OCI-LY7 (cell line): ENCODE measurements around the gene RO60. TPM values are rescaled to one million over a fixed set of nuclear protein-coding genes. Genes with fewer than 3 reads are reported as not detected.
"Not testable (repeated sequence)": the region's sequence is repeated elsewhere in the genome, so short reads cannot be mapped to it uniquely, and the experiment has no call there.

Source experiments
- BruUV-seq: library from RNA; stranded (reverse); fragments of 400-500 nt; replicated peaks from 2 replicates; lab custom pipeline; 2021; lab: Mats Ljungman, UMichigan
- CTCF ChIA-PET: fragments of 300-600 bp; sonication (Branson Sonifier 250); formaldehyde crosslinking; loops from one replicate; lab custom pipeline; 2022; ENCODE audit warnings: antibody characterized with exemption; ENCODE audit not compliant: unreplicated experiment; lab: Charles Lee
- POLR2A ChIA-PET: fragments of 300-600 bp; sonication (Branson Sonifier 250); formaldehyde crosslinking; loops from one replicate; lab custom pipeline; 2022; ENCODE audit warnings: antibody characterized with exemption; lab: Charles Lee
- DNase-seq: peaks from one replicate; pipeline ENCODE4 v3.0.0-alpha.2; 2015; ENCODE audit warnings: low spot score
- H2AFZ ChIP-seq: fragments of 200-600 bp; sonication (generic), shearing (Covaris generic); 2 replicates; pipeline ENCODE4 v1.6.1; 2014; ENCODE audit warnings: mild to moderate bottlenecking, antibody characterized with exemption, low read length, moderate library complexity
- H3K27ac ChIP-seq: fragments of 200-600 bp; sonication (generic); 2 replicates; pipeline ENCODE4 v1.5.1; 2014; ENCODE audit warnings: mixed run types, low read depth, mild to moderate bottlenecking, moderate library complexity, low read length, inconsistent platforms; ENCODE audit not compliant: poor library complexity, severe bottlenecking
- H3K36me3 ChIP-seq: fragments of 200-600 bp; sonication (generic); 2 replicates; pipeline ENCODE4 v1.6.1; 2014; ENCODE audit warnings: mild to moderate bottlenecking, antibody characterized with exemption, low read length, moderate library complexity, mixed read lengths; ENCODE audit not compliant: insufficient read depth
- H3K4me1 ChIP-seq: fragments of 200-600 bp; sonication (generic); 2 replicates; pipeline ENCODE4 v1.5.1; 2014; ENCODE audit warnings: mild to moderate bottlenecking, low read length; ENCODE audit not compliant: insufficient read depth, poor library complexity, severe bottlenecking
- H3K4me2 ChIP-seq: fragments of 200-600 bp; sonication (generic); 2 replicates; pipeline ENCODE4 v1.6.1; 2014; ENCODE audit warnings: mild to moderate bottlenecking, low read length
- H3K4me3 ChIP-seq: fragments of 200-600 bp; sonication (generic); 2 replicates; pipeline ENCODE4 v1.5.1; 2014; ENCODE audit warnings: mild to moderate bottlenecking, low read depth, low read length; ENCODE audit not compliant: poor library complexity, severe bottlenecking
- H3K79me2 ChIP-seq: fragments of 200-600 bp; sonication (generic); 2 replicates; pipeline ENCODE4 v1.6.1; 2016; ENCODE audit warnings: low read depth, mild to moderate bottlenecking, low read length, moderate library complexity, mixed read lengths; ENCODE audit not compliant: insufficient read depth
- H3K9me2 ChIP-seq: fragments of 200-600 bp; sonication (generic); 2 replicates; pipeline ENCODE4 v1.6.1; 2016; ENCODE audit warnings: mild to moderate bottlenecking, low read length, mixed read lengths; ENCODE audit not compliant: insufficient read depth
- H3K9me3 ChIP-seq: fragments of 200-600 bp; sonication (generic); 2 replicates; pipeline ENCODE4 v1.6.1; 2014; ENCODE audit warnings: mild to moderate bottlenecking, mixed run types, low read length, mixed read lengths
- H4K20me1 ChIP-seq: fragments of 200-600 bp; sonication (generic); 2 replicates; pipeline ENCODE4 v1.6.1; 2014; ENCODE audit warnings: mild to moderate bottlenecking, antibody characterized with exemption, low read length, moderate library complexity, mixed read lengths; ENCODE audit not compliant: insufficient read depth
- EZH2phosphoT487 ChIP-seq: fragments of 200-600 bp; sonication (generic); IDR thresholded peaks from 2 replicates; pipeline ENCODE4 v1.6.1; 2018; ENCODE audit warnings: low read depth, borderline replicate concordance, mild to moderate bottlenecking, mixed run types, antibody characterized with exemption, low read length, moderate library complexity, mixed read lengths
- intact Hi-C: fragments of 100-400 bp; cut with micrococcal nuclease; formaldehyde crosslinking; loops from one replicate; pipeline ENCODE4 v1.10.0; 2022; ENCODE audit not compliant: unreplicated experiment
- total RNA-seq, 2 experiments: library from RNA; depleted of rRNA in 1 of 2; stranded (reverse); fragments of >200 nt in 1 of 2; shearing (Covaris generic) in 1 of 2; gene quantifications; 2 replicates each; pipeline ENCODE4 v1.2.3, GENCODE V29; 2014 to 2022
- TF ChIP-seq, protein P1 (sequence below): fragments of 200-600 bp; sonication (generic); conservative IDR thresholded peaks from 2 replicates; pipeline ENCODE4 v1.5.1; 2014; ENCODE audit warnings: mild to moderate bottlenecking, antibody characterized with exemption, low read length, moderate library complexity, mixed read lengths

RO60 gene
- total RNA-seq, 2 experiments from 2014 or later: 70.4 to 83.3 TPM

- Histone ChIP-seq H3K4me1 (no peaks in the 10 kb centered on the region), H3K9me3 (no peaks in the 10 kb centered on the region), H2AFZ (no peak overlapping the region), H3K79me2 (peaks cover 26% of the 10 kb centered on the region; the same call in 1 of the 2 replicates), H3K9me2 (no peaks in the 10 kb centered on the region), H3K4me3 (no peak overlapping the region), H3K27ac (no peak overlapping the region), H4K20me1 (no peaks in the 10 kb centered on the region), H3K4me2 (no peak overlapping the region), H3K36me3 (peaks cover 79% of the 10 kb centered on the region)
- BruUV-seq: no TSS peak
- CTCF ChIA-PET: no interaction called here
- no peak for DNase-seq
- POLR2A ChIA-PET: interaction anchor here (0.6 to 1.4 kb wide), 4 partner anchors 9 to 37 kb away, joined by 3 to 5 read pairs (median 4); no protein-coding TSS in a partner anchor
- intact Hi-C loops: no loop called here
- no peak for TF ChIP-seq EZH2phosphoT487
- TF ChIP-seq, protein P1, sequence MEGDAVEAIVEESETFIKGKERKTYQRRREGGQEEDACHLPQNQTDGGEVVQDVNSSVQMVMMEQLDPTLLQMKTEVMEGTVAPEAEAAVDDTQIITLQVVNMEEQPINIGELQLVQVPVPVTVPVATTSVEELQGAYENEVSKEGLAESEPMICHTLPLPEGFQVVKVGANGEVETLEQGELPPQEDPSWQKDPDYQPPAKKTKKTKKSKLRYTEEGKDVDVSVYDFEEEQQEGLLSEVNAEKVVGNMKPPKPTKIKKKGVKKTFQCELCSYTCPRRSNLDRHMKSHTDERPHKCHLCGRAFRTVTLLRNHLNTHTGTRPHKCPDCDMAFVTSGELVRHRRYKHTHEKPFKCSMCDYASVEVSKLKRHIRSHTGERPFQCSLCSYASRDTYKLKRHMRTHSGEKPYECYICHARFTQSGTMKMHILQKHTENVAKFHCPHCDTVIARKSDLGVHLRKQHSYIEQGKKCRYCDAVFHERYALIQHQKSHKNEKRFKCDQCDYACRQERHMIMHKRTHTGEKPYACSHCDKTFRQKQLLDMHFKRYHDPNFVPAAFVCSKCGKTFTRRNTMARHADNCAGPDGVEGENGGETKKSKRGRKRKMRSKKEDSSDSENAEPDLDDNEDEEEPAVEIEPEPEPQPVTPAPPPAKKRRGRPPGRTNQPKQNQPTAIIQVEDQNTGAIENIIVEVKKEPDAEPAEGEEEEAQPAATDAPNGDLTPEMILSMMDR: no peak
Measured at GRCh38 chr1:193042766-193043691, 16.4 kb upstream of the RO60 start.

GRCh38 chr1:193048913-193049312 lies 10.5 kb upstream of the RO60 start:
- H3K27ac ChIP-seq, BruUV-seq, H4K20me1 ChIP-seq, H3K4me3 ChIP-seq, H2AFZ ChIP-seq, H3K4me1 ChIP-seq, H3K9me2 ChIP-seq, intact Hi-C loops, H3K4me2 ChIP-seq, DNase-seq, H3K9me3 ChIP-seq: not testable (repeated sequence)
- POLR2A ChIA-PET: interaction anchor here (0.6 to 3.2 kb wide), 3 partner anchors 9 to 371 kb away, joined by 3 to 18 read pairs (median 3); partner anchors contain the start of genes RO60 and UCHL5
- CTCF ChIA-PET: interaction anchor here (1.3 kb wide), 1 partner anchor 10 kb away, joined by 3 read pairs; the partner anchor contains the start of gene UCHL5
- Histone ChIP-seq H3K79me2 (peaks cover 49% of the 10 kb centered on the region), H3K36me3 (peaks cover 77% of the 10 kb centered on the region)

DNA sequence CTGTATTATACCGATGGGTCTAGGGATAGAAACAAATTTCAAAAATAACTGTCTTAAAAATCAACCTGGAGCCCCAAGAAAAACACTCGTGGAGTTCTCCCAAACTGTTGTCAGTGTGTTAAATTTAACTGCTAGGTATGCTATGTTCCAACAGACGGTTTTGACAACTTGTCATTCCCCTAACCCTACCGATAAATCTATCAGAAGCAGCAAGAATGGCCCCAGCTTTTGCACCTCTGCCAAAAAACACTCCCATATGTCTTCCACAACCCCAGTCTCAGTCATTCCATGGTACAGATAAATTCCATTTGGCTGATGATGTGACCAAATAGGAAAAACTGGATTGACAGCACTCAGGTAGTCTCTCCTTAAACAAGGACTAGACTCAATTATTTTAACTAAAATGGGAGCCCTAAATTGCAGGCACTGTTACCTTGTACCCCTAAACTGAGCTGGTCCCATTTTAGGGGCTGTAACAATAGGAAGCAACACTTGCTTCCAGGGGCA lies 5.2 kb upstream of the RO60 start:
- Histone ChIP-seq H3K4me1 (peaks cover 29% of the 10 kb centered on the region), H3K9me3 (no peaks in the 10 kb centered on the region), H3K27ac (no peak overlapping the region), H3K79me2 (peaks cover 89% of the 10 kb centered on the region), H3K4me2 (no peak overlapping the region), H4K20me1 (peaks cover 23% of the 10 kb centered on the region), H3K4me3 (no peak overlapping the region), H3K9me2 (no peaks in the 10 kb centered on the region), H3K36me3 (peaks cover 54% of the 10 kb centered on the region), H2AFZ (no peak overlapping the region)
- TF ChIP-seq, protein P1: no peak
- TF ChIP-seq EZH2phosphoT487: no peak
- POLR2A ChIA-PET: no interaction called here
- intact Hi-C loops: no loop called here
- CTCF ChIA-PET: no interaction called here
- DNase-seq: no peak
- no TSS peak for BruUV-seq
